ENCODE results near the gene CAGE1. TPM values are rescaled to one million over a fixed set of nuclear protein-coding genes. Genes with fewer than 3 reads are reported as not detected.
"Not testable (repeated sequence)": the region's sequence is repeated elsewhere in the genome, so short reads cannot be mapped to it uniquely, and the experiment has no call there.

The CAGE1 gene
- total RNA-seq, 1 donor, result 1.1 TPM

DNA sequence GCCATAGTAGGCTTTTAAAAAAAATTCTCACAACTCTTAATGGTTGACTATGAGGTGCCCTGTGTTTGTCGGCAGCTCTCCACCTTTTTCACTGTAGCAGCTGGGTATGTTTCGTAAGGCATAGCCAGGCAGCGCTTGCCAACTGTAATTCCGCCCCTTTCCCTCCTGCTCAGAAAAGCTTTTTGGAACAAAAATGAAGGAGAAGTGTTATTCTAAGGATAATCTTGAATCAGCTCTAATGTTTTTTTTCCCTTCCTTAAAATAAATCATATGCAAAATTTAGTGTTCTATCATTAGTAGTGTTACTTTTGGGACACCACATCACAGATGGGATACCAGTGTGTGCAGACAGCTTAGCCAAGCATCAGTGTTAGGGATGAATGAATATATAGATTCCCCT lies 21.3 kb upstream of the CAGE1 start:
- no peak for DNase-seq (ENCODE audit: low read depth in 2 of 3, low spot score in 2 of 3)

DNA sequence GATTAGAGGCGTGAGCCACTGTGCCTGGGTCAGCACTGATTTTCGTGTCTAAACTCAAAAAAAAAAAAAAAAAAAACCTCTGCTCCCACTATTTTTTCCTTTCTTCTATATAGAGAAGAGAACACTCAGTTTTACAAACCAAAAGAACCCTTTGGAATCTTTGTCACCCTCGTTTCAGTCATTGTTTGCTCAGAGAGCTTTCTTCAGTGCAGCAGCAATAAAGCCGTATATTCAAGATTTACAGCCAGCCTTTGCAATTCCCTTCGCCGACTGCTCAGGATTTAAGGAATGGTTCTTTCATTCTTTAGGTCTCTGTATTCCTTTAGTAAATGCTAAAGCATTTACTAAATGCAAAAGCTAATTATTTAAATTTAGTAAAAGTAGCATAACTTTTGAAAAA lies 20.2 kb upstream of the CAGE1 start:
- no peak for DNase-seq (ENCODE audit: low read depth in 2 of 3, low spot score in 2 of 3)

GRCh38 chr6:7406743-7407142 lies 17.2 kb upstream of the CAGE1 start:
- DNase-seq (ENCODE audit: low read depth in 2 of 3, low spot score in 2 of 3), result no peak

DNA sequence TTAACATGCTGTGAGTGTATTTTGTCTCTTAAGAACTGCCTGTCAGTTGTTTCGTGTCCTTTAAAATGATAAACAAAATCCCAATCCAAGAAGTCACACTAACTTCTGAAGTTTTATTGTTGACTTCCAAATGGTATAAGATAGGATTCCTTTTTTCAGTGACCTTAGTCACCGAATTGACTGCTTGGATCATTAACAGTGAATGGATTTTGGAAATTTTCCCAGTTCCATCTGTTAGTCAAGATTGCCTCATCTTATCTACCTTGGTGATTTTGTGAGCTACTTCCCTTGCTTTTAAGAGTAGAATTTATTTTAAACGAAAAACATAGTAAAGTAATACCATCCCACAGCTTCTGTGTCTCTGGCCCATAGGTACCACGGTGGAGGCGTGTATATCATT lies 15.0 kb upstream of the CAGE1 start:
- DNase-seq (ENCODE audit: low read depth in 2 of 3, low spot score in 2 of 3), result no peak

GRCh38 chr6:7402716-7403115 lies 13.2 kb upstream of the CAGE1 start:
- DNase-seq (ENCODE audit: low read depth in 2 of 3, low spot score in 2 of 3), result no peak

DNA sequence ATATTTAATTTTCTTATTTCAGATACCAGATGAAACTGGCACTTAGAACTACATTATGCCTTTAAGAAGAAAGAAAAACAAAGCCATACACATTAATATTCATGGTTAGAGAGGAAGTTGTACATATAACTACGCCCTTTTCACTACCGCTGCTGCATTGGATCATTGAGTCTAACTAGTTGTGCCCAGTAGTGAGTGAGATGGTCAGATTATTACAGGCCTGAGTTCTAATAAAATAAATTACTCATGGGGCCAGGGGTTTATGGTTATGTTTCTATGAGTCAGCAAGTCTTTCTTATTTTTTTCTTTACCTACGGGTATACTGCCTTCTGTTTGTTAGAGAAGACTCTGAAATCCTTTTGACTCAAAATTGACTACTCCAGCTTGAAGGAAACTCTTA lies 11.5 kb upstream of the CAGE1 start:
- DNase-seq (ENCODE audit: low read depth in 2 of 3, low spot score in 2 of 3), result no peak

- DNase-seq (ENCODE audit: low read depth in 2 of 3, low spot score in 2 of 3), result no peak
These were observed 2.9 kb upstream of the CAGE1 start for GRCh38 chr6:7392402-7392801.

GRCh38 chr6:7391151-7391550 lies 1.6 kb upstream of the CAGE1 start:
- DNase-seq (ENCODE audit: low read depth in 2 of 3, low spot score in 2 of 3), result no peak

DNA sequence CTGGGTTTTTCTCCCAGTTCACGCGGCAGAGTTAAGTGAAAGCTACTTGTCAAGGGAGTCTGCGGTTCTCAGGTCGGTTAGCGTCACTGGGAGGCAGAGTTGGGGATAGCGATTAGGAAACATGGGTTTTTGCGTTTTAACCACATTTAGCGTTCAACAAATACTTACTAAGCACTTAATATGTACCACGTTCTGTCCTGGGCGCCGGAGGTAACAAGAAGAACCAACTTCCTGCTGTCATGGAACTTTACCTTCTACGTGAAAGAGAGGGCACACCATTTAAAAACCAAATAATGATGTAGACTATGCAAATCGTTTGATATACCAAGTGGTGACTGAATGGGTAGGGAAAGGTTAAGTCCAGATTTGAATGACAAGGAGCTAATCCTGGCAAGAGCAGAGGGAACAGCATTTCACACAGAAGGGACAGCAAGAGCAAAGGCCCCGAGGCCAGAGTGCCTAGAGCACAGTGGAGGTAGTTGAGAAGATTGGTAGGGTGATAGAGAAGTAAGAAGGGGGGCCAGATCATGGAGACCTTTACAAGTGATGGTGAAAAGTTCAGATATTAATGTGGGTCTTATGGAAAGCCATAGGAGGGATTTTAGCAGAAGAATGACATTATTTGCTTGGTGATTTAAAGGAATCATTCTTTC lies 810 bp upstream of the CAGE1 start:
- peak in 1 of 3 donors; percentile 34 for DNase-seq (ENCODE audit: low read depth in 2 of 3, low spot score in 2 of 3)

DNA sequence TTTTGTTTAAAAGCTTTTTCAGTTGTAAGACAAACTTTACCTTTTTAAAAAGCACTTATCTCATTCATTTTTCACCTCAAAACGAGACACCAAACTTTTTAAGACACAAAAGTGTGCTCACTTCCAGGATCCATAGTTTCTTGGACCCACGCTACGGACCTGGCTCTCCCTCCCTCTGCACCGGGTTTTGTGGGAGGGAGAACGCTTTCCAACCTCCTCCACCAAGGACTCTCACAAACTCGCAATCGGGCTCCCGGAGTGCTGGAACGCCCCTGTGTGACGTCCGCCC lies 436 bp downstream of the CAGE1 start:
- no peak for DNase-seq (ENCODE audit: low read depth in 2 of 3, low spot score in 2 of 3)

DNA sequence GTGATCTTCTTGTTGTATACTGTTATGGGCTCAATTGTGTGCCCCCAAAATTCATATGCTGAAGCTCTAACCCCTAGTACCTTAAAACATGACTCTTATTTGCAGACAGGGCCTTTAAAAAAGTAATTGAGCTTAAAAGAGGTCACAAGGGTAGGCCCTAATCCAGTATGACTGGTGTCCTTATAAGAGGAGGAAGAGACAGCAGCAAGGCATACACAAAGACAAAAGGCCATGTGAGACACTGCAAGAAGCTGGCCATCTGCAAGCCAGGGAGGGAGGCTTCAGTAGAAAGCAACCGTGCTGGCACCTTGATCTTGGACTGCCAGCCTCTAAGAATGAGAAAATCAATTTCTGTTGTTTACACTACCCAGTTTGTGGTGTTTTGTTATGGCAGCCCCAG lies 8.4 kb downstream of the CAGE1 start:
- no peak for DNase-seq (ENCODE audit: low read depth in 2 of 3, low spot score in 2 of 3)

GRCh38 chr6:7378740-7379139 lies 10.8 kb downstream of the CAGE1 start:
- no peak for DNase-seq (ENCODE audit: low read depth in 2 of 3, low spot score in 2 of 3)

DNA sequence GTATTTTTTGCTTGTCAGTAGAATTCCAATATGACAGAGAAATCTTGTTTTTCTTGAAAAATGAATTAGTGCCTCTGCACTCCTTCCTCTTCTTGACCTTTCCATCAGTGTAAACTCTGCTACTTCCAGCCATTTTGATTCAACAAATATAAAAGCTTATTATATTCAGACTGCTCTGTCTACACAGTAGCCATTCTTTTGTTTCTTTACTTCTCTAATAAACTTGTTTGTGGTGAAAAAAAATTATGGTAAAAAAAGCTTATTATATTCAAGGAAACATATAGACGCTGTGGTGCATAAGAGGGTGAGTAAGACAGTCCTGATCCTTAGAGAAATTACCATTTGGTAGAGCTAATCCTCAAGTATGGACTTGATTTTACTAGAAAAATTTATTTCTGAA lies 11.6 kb downstream of the CAGE1 start:
- DNase-seq (ENCODE audit: low read depth in 2 of 3, low spot score in 2 of 3), result no peak

GRCh38 chr6:7373739-7374138 lies 15.8 kb downstream of the CAGE1 start:
- no peak for DNase-seq (ENCODE audit: low read depth in 2 of 3, low spot score in 2 of 3)

DNA sequence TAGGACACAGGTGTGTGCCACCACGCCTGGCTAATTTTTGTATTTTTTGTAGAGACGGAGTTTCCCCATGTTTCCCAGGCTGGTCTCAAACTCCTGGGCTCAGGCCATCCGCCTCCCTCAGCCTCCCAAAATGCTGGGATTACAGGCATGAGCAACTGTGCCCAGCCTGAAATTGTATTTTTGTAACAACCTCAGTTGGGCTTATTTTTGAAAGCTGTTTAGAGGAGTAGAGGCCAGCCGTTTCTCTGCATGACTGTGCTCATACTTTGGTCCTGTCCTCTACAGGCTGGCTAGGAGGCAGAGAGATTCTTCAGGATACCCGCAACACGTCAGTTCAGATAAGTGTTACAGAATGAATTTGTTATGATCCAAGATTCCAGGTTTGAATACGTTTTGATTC lies 22.1 kb downstream of the CAGE1 start:
- no peak for DNase-seq (ENCODE audit: low read depth in 2 of 3, low spot score in 2 of 3)

- not testable (repeated sequence) for DNase-seq (ENCODE audit: low read depth in 2 of 3, low spot score in 2 of 3)
These were observed 37.6 kb downstream of the CAGE1 start for GRCh38 chr6:7351916-7352315.

DNA sequence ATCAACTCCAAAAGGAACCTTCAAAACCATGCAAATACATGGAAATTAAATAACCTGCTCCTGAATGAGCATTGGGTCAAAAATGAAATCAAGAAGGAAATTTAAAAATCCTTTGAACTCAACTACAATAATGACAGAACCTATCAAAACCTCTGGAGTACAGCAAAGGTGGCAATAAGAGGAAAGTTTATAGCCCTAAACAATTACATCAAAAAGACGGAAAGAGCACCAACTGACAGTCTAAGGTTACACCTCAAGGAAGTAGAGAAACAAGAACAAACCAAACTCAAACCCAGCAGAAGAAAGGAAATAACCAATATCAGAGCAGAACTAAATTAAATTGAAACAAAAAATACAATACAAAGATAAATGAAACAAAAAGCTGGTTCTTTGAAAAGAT lies 39.0 kb downstream of the CAGE1 start:
- DNase-seq (ENCODE audit: low read depth in 2 of 3, low spot score in 2 of 3), result not testable (repeated sequence)

DNA sequence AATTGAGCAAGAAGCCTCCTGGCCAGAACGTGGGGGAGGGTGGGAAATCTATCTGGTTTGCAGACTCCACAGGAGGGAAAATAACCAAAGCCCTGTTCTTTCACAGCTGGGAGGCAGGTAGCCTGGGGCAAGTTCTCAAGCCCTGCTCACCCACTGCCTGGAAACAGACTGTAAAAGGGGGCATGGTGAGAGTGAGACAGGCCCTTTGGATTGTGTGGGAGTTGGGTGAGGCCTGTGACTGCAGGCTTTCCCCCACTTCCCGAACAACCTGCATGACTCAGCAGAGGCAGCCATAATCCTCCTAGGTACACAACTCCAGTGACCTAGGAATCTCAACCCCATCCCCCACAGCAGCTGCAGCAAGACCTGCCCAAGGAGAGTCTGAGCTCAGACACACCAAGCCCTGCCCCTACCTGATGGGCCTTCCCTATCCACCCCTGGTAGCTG lies 42.0 kb downstream of the CAGE1 start:
- DNase-seq (ENCODE audit: low read depth in 2 of 3, low spot score in 2 of 3), result not testable (repeated sequence)

GRCh38 chr6:7344773-7345450 lies 44.6 kb downstream of the CAGE1 start:
- not testable (repeated sequence) for DNase-seq (ENCODE audit: low read depth in 2 of 3, low spot score in 2 of 3)

DNA sequence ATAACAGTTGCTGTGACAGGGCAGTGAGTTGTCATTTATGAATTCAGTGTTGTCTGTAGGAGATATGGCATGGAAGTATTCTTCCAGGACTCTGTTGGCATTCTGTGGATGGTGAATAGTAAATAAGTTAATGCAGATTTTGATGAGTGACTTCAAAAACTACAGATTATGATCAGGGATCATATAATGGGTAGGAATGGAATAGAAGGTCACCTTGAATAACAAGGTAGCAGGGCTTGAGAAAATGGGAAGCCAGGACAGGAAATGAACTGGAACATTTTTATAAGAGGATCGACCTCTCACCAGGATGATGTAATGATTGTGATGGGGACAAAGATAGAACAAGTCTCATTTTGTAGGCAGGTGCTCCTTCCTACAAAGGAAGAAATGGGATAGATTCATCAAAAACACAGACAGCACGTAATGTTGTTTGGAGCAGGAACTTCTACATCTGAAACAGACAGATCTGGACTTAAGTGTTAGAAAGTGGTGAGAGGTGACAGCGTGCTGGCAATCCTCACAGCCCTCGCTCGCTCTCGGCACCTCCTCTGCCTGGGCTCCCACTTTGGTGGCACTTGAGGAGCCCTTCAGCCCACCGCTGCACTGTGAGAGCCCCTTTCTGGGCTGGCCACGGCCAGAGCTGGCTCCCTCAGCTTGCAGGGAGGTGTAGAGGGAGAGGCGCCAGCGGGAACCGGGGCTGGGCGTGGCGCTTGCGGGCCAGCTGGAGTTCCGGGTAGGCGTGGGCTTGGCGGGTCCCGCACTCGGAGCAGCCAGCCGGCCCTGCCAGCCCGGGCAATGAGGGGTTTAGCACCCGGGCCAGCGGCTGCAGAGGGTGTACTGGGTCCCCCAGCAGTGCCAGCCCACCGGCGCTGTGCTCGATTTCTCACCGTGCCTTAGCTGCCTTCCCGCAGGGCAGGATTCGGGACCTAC lies 45.7 kb downstream of the CAGE1 start:
- no peak for DNase-seq (ENCODE audit: low read depth in 2 of 3, low spot score in 2 of 3)

DNA sequence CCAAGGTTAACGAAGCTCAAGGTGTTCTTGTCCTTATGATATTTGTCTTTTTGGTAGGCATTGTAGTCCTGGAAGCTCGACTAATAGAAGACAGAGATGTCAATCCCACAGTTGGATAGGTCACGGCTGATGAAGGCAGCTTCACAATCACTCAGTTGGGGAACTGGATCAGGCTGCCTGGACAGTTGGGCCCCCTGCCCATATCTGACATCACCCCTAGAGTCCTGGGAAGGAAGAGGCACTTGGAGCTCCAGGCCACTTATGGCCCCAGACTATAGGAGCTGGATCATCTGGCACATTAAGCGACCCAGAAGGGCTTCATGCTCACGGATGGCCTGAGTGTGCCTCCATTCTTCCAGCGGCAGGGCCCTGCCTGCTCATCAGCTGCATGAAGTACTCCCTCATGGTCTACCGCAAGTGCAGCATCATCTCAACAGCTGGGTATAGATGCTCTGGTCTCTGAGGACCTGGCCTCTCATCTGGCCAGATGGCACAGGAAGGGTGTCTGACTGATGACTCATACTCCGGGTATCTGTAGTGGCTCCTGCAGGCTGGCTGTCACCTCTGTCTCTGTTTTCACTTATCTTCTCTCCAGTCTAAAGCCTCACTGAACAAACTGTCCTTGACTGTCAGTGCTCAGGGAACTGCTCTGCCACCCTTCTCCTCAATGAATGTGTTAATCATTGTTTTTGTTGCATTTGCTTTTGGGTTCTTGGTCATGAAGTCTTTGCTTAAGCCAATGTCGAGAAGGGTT lies 47.4 kb downstream of the CAGE1 start:
- peak in 2 of 3 donors; percentile 12 for DNase-seq (ENCODE audit: low read depth in 2 of 3, low spot score in 2 of 3)

Measured in hematopoietic multipotent progenitor cell (in vitro differentiated cells).